ENCODE measurements around the gene STARD8. TPM values are rescaled to one million over a fixed set of nuclear protein-coding genes. Genes with fewer than 3 reads are reported as not detected.

The STARD8 gene
- total RNA-seq, 1 donor from 2014 or later = 2.6 TPM

GRCh38 chrX:68758671-68759070, 111.2 kb downstream of the STARD8 start:
- Mint-ChIP-seq H3K27me3 (ENCODE audit: insufficient read depth) (peaks cover 2% of the 10 kb centered on the region), H3K36me3 (ENCODE audit: low read depth) (no peaks in the 10 kb centered on the region), H3K4me1 (ENCODE audit: low read depth) (no peaks in the 10 kb centered on the region), H3K4me3 (no peak overlapping the region), H3K27ac (no peak overlapping the region), H3K9me3 (peaks cover 7% of the 10 kb centered on the region)
- intact Hi-C loops (cut with micrococcal nuclease) = no loop called here
- DNase-seq (ENCODE audit: low spot score) = no peak

- Mint-ChIP-seq H3K4me3 (no peak overlapping the region), H3K9me3 (no peaks in the 10 kb centered on the region), H3K36me3 (ENCODE audit: low read depth) (no peaks in the 10 kb centered on the region), H3K4me1 (ENCODE audit: low read depth) (no peaks in the 10 kb centered on the region), H3K27ac (no peak overlapping the region), H3K27me3 (ENCODE audit: insufficient read depth) (peaks cover 2% of the 10 kb centered on the region)
- intact Hi-C loops (cut with micrococcal nuclease) = no loop called here
- DNase-seq (ENCODE audit: low spot score) = no peak
These were observed 113.6 kb downstream of the STARD8 start for GRCh38 chrX:68761086-68761485.

- H3K4me1 Mint-ChIP-seq (ENCODE audit: low read depth) = no peaks in the 10 kb centered on the region
- H3K9me3 Mint-ChIP-seq = no peaks in the 10 kb centered on the region
- intact Hi-C loops (cut with micrococcal nuclease) = no loop called here
- peaks cover 2% of the 10 kb centered on the region for H3K27me3 Mint-ChIP-seq (ENCODE audit: insufficient read depth)
- no peak overlapping the region for H3K4me3 Mint-ChIP-seq
- no peak overlapping the region for H3K27ac Mint-ChIP-seq
- H3K36me3 Mint-ChIP-seq (ENCODE audit: low read depth) = no peaks in the 10 kb centered on the region
- DNase-seq (ENCODE audit: low spot score) = no peak
These were observed 115.3 kb downstream of the STARD8 start for GRCh38 chrX:68762766-68763165.

GRCh38 chrX:68763481-68763880, 116.0 kb downstream of the STARD8 start:
- intact Hi-C loops (cut with micrococcal nuclease) = no loop called here
- Mint-ChIP-seq H3K4me1 (ENCODE audit: low read depth) (no peaks in the 10 kb centered on the region), H3K36me3 (ENCODE audit: low read depth) (no peaks in the 10 kb centered on the region), H3K27me3 (ENCODE audit: insufficient read depth) (peaks cover 2% of the 10 kb centered on the region), H3K27ac (no peak overlapping the region), H3K9me3 (no peaks in the 10 kb centered on the region), H3K4me3 (no peak overlapping the region)
- DNase-seq (ENCODE audit: low spot score) = no peak

Other genes starting within 250 kb of the STARD8 start
- 0.03 and 0.05 TPM in 2 replicates for gene OPHN1, start 214.2 kb upstream of the STARD8 start, total RNA-seq
- gene YIPF6, start 148.6 kb upstream of the STARD8 start, total RNA-seq = 20.5 and 23.6 TPM in 2 replicates
- 7.3 and 8.0 TPM in 2 replicates for gene EFNB1, start 181.4 kb downstream of the STARD8 start, total RNA-seq